Measurements from ENCODE around the gene NAA16.
"Not testable (repeated sequence)": the region's sequence is repeated elsewhere in the genome, so short reads cannot be mapped to it uniquely, and the experiment has no call there.

Gene NAA16

DNA sequence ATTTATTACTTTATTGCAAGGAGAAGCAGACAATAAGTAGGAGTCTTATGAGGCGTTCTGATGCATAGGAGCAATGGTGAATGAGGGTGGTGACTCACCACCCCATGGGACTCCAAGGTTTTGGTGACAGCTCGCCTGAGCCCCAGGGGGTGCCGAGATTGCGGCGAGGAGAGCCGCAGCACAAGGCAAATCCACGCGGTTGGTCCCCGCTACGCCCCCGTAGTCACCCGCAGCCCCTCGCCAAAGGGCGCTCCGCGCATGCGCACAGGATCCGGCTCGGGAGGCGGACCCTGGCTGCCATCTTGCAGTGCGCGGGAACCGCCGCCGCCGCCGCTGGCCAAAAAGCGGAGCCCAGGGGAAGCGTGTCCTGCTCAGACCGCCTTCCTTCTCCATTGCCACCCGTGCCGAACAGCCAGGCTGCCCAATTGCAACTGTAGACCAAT lies at the start of gene NAA16:
TSS of gene NAA16 (plus strand) at position 305 of the 443 bp plus-strand sequence. CDS start 262 bp downstream, outside the sequence.
- peak; percentile 89 to 93 for DNase-seq (ENCODE audit: low read depth in 2 of 2)

- peak; percentile 47 to 58 for DNase-seq (ENCODE audit: low read depth in 2 of 2)
These were observed 47.7 kb upstream of the NAA16 start, which contains the start of gene MTRF1 for GRCh38 chr13:41263261-41263971. TSS of gene MTRF1 (minus strand) at chr13:41263576. CDS start at chr13:41260907, 2,669 bp downstream.

DNA sequence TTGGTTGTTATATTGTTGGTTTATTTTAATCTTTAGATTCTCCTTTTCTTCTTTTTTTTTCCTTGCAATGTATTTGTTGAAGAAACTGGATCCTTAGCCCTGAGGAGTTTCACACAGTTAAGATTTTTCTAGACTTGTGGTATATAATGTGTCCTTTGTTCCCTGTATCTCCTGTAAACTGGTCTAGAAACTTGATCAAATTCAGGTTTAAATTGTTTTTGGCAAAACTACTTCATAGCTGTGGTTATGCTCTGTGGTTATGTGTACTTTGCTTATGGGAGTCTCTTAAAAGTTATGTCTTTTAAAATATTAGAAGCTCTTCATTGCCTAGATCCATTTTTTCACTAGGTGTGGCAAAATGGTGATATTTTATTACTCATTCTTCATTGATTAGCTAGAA lies 44.0 kb upstream of the NAA16 start:
- DNase-seq (ENCODE audit: low read depth in 2 of 2) = no peak

- DNase-seq (ENCODE audit: low read depth in 2 of 2) = no peak
These were observed 42.3 kb upstream of the NAA16 start for GRCh38 chr13:41268764-41269163.

GRCh38 chr13:41271456-41272285 lies 39.4 kb upstream of the NAA16 start:
- DNase-seq (ENCODE audit: low read depth in 2 of 2) = no peak

DNA sequence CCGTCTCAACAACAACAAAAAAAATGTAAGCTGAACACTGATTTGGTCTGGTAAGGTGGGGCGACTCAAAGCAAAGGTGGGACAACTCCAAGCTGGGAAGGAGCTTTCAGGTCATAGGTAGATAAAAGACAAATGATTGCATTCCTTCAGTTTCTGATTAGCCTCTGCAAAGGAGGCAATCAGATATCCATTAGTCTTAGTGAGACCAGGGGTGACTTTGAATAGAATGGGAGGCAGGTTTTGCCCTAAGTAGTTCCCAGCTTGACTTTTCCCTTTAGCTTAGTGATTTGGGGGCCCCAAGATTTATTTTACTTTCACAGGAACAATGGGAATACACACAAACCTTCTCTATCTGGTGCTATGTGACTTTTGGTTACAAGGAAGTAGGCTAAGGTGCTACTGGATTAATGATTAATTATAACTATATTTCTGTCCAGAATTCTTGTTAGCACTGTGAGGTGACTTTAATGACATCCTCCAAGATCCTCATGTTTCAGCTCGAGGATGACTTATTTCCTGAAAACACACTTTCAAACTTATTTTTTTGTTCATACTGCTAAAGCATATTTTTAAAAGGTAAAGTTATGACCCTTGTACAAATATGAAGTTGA lies 37.1 kb upstream of the NAA16 start:
- DNase-seq (ENCODE audit: low read depth in 2 of 2) = no peak

DNA sequence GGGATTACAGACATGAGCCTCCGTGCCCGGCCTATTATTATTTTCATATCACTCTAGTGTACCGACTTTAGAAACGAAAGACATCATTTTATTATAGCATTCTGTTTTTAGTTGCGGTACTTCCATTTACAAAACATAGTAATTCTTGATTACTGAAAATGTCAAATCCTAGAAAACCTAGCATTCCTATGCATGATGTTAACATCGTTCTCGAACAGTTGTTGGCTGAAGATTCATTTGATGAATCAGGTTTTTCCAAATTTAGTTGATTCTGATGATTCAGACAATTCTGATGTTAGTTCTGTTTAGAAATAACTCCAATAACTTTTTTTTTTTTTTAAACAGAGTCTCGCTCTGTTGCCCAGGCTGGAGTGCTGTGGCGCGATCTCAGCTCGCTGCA lies 36.2 kb upstream of the NAA16 start:
- DNase-seq (ENCODE audit: low read depth in 2 of 2) = no peak

DNA sequence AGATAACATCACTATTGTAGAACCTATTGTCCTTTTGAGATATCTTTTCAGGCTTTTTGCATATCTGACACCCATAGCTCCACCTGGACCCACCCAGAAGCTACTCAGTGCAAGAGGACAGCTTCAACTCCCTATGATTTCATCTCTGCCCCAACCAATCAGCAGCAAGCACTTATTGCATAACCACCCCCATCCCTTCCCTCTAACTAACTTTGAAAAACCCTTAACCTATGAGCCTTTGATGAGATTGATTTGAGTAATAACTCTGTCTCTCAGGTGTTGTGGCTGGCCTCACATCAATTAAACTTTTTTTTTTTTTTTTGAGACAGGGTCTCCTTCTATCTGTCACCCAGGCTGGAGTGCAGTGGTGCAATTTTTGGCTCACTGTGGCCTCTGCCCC lies 34.2 kb upstream of the NAA16 start:
- no peak for DNase-seq (ENCODE audit: low read depth in 2 of 2)

- not testable (repeated sequence) for DNase-seq (ENCODE audit: low read depth in 2 of 2)
These were observed 31.9 kb upstream of the NAA16 start for GRCh38 chr13:41279156-41279555.

DNA sequence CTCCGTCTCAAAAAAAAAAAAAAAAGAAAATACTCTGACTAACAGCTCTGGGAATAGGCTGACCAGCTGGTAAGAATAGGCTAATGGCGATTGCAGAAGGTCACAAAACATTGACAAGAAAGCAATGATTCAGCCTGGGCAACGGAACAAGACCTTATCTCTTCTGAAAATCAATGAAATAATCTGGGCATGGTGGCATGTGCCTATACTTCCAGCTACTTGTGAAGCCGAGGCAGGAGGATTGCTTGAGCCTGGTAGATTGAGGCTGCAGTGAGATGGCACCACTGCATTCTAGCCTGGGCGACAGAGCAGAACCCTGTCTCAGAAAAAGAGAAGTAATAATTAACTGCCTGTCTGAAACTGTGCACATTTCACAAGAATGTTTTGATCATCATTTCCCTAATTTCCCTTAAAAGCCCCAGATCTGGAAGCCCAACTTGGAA lies 28.9 kb upstream of the NAA16 start:
- no peak for DNase-seq (ENCODE audit: low read depth in 2 of 2)

DNA sequence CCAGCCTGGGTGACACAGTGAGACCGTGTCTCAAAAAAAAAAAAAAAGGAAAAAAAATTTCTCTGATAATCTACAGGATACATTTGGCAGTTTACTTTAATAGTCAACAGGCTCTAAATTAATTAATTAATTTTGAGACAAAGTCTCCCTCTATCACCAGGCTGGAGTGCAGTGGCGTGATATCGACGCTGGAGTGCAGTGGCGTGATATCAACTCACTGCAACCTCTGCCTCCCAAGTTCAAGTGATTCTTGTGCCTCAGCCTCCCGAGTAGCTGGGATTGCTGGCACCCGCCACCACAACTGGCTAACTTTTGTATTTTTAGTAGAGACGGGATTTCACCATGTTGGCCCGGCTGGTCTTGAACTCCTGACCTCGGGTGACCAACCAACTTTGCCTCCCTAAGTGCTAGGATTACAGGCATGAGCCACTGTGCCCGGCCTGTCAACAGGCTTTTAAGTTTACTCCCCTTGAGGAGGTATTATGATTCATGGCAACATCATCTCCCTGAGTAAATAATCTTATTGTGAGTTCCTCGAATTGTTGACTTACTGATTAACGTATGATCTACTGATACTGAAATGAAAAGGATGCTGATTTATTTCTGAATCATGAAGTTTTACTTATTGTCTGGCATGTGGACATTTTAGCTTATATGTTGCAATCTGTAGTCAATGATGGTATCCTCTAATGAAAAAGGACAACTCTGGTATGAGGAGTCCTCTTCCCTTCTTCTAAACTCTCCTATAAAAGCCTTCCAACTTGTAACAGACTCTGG lies 26.4 kb upstream of the NAA16 start:
- DNase-seq (ENCODE audit: low read depth in 2 of 2) = no peak

DNA sequence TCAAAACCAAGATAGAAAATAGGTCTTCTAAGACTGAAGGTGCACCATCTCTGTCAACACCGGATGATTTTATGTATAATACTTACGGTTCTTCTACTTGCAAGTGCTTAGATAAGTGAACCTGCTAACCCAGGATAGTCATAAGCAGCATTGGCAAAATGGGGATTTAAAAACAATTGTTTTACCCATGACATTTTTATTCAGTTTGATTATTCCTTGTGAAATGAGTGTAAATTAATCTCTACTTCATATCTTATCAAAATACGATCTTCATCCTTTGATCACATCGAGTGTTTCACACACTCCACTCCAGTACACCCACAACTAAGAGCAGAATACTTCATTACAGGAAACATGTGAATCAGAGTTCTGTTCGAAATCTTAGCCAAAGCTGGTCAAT lies 24.7 kb upstream of the NAA16 start:
- DNase-seq (ENCODE audit: low read depth in 2 of 2) = no peak

DNA sequence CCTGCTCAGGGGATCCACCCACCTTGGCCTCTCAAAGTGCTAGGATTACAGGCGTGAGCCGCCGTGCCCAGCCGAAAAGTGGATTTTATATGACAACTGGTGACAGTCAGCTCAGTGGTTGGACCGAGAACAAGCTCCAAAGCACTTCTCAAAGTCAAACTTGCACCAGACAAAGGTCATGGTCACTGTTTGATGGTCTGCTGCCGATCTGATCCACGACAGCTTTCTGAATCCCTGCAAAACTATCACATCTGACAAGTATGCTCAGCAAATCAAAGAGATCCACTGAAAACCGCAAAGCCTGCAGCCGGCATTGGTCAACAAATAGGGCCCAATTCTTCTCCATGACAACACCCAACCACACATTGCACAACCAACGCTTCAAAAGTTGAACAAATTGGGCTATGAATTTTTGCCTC lies 21.6 kb upstream of the NAA16 start:
- DNase-seq (ENCODE audit: low read depth in 2 of 2) = no peak

- no peak for DNase-seq (ENCODE audit: low read depth in 2 of 2)
These were observed 19.8 kb upstream of the NAA16 start for GRCh38 chr13:41291246-41291645.

GRCh38 chr13:41293272-41293671 lies 17.8 kb upstream of the NAA16 start:
- DNase-seq (ENCODE audit: low read depth in 2 of 2) = no peak

GRCh38 chr13:41294914-41295313 lies 16.2 kb upstream of the NAA16 start:
- no peak for DNase-seq (ENCODE audit: low read depth in 2 of 2)

- no peak for DNase-seq (ENCODE audit: low read depth in 2 of 2)
These were observed 15.1 kb upstream of the NAA16 start for GRCh38 chr13:41295973-41296372.

GRCh38 chr13:41296879-41297646 lies 14.0 kb upstream of the NAA16 start:
- DNase-seq (ENCODE audit: low read depth in 2 of 2) = no peak

GRCh38 chr13:41299316-41300094 lies 11.6 kb upstream of the NAA16 start:
- DNase-seq (ENCODE audit: low read depth in 2 of 2) = no peak

DNA sequence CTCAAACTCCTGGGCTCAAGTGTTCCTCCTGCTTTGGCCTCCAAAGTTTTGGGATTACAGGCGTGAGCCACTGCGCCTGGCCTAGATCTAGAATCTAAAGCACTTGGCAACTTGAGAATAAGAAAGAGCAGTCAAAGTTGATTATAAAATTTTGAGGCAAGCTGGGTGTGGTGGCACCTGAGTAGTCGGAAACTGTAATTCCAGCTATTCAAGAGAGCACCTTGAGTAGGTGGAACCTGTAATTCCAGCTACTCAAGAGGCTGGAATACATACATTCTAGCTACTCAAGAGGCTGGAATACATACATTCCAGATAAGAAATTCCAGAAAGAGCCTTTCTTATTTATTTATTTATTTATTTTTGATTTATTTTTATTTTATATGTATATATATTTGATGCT lies 8.3 kb upstream of the NAA16 start:
- no peak for DNase-seq (ENCODE audit: low read depth in 2 of 2)
